ENCODE measurements around the gene PRICKLE3.

The PRICKLE3 gene

GRCh38 chrX:49204709-49205108 lies 18.5 kb upstream of the PRICKLE3 start:
- no peak for DNase-seq

- DNase-seq, result no peak
Measured at GRCh38 chrX:49204017-49204416, 17.8 kb upstream of the PRICKLE3 start.

DNA sequence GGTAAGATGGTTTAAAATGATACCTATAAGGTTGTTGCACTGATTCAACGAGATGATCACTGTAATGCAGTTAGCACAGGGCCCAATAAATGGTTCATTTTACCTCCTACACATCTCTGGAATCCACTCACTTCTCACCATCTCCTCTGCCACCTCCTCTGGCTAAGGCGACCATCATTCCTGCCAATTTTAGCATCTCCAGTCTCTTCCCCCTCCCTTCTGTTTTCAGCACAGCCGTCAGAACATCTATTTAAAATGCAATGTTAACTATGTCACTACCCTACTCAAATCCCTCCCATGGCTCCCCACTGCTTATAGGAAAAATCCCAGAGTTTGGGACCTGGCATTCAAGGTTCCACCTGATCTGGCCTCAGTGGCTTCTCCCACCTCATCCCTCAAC lies 17.4 kb upstream of the PRICKLE3 start:
- DNase-seq, result no peak

DNA sequence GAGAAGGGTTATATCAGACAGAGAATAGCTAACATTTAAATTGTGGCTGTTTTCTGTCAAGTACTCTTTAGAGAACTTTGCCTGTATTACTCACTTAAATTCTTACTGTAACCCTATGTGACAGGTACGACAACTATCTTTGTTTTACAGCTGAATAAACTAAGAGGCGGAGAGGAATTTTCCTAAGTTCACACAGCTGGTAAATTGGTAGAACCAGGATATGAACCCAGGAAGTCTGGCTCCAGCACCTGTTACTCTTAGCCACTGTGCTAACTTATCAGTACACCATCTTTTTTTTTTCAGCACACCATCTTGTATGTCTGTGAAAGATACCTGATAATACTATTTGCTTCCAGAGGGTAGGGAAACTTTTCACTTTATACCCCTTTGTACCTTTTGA lies 15.8 kb upstream of the PRICKLE3 start:
- no peak for DNase-seq

GRCh38 chrX:49199906-49200771 lies 14.0 kb upstream of the PRICKLE3 start, which contains the start of gene SYP:
TSS of gene SYP (minus strand) at chrX:49200193. CDS start at chrX:49200186, 7 bp downstream.
- peak; percentile 87 for DNase-seq

DNA sequence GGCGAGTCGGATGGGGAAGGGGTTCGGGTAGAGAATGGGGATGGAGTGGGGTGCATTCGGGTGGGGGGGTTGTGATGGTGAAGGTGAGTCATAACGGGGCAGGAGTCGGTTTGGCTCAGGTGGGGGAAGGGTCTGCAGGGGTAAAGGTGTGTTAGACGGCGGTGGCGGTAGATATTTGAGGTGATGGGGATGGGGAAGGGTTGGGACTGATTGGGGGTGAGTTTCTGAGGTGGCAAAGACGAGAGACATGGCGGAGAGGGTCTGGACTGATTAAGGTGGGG lies 13.1 kb upstream of the PRICKLE3 start:
- no peak for DNase-seq

GRCh38 chrX:49198540-49199314 lies 12.6 kb upstream of the PRICKLE3 start:
- DNase-seq, result no peak

DNA sequence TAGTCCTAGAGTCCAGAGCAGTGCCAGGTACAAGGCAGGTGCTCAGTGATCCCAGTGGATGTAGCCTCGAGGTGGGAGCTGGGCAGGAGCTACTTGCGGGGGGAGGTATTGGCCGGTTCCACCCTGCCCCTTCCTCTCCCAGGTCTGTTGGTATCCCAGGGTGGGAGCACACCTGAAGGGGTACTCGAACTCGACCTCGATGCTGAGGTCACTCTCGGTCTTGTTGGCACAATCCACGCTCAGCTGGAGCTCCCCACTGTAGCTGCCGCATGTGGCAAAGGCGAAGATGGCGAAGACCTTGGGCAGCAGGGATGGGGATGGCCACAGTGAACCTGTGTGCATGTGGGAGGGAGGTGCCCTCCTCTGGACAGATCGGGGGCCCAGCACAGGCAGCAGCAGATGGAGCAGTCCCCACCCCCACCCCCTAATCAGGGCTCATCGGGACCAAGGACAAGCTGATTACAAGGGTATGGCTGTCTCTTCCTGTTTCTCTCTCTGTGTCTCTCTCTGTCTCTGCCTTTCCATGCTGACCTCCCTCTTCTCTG lies 11.4 kb upstream of the PRICKLE3 start:
- DNase-seq, result no peak

GRCh38 chrX:49193542-49193964 lies 7.4 kb upstream of the PRICKLE3 start:
- DNase-seq, result no peak

DNA sequence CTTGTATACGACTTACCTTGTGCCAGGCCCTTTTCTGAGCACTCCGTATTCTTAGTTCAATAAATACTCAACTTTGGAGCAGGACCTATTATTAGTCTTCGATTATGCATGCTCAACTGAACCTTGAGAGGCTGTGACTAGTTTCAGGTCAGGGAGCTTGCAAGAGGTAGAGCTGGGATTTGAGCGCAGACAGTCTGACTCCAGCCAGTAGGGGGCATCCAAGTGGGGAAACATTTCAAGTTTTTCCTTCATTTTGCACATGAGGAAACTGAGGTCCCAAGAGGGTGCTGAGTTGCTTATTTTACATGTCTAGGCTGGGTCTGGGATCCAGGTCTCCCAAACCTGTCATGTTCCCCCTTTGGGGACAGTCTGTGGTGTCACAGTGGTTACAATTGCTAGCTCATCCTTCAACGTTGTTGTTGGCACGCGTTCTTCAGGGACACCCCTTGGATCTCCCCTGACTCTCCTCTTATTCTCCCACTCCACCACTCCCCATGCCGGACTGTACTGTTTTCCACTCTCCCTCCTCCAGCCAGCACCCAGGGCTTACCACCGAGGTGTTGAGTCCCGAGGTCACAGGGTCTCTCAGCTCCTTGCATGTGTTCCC lies 6.7 kb upstream of the PRICKLE3 start:
- no peak for DNase-seq

DNA sequence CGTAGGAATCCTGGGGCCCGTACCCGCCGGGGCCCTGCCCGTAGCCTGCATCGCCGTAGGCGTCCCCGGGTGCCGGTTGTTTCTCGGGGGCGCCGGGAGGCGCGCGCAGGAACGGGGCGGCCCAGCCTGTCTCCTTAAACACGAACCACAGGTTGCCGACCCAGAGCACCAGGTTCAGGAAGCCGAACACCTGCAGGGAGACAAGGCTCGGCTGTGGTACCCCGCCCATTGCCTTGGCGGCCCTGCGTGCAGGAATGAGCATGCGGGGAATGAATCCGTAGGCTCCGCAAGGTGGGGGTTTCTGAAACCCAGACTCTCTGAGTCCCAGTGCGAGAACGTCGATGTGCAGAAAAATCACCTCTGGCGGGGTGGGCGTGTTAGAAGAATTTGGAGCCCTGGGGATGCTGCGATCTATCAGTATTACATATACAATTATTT lies 5.4 kb upstream of the PRICKLE3 start:
- DNase-seq, result no peak

DNA sequence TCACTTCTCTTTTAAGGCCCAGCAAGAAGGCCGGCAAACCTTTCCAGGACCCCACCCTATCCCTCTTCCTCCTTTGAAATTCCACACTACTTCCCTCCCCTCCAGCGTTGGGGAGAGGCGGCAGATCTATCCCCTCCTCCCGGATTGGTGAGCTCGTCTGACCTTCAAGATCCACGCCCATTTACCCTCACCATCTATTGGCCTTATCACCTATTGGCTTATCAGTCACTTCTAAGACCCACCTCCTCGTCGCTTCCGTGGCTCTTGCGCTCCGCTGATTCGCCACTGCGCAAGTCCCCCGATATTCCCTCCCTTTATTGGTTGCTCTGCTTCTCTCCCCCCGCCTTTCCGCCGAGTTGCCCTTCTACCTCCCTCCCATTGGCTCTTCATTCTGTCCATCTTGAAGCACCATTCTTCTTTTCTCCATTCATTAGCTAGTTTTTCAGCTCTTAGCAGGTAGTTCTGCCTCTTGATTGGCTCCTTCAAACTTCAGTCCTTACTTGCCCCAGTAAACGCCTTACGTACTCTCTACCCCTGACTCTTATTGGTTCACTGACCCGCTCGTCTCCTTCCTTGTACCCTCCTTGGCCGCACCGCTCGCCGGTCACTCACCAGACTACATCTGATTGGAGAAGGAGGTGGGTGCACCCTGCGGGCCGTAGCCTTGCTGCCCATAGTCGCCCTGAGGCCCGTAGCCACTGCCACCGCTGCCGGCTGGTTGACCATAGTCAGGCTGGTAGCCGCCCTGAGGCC lies 4.8 kb upstream of the PRICKLE3 start:
- DNase-seq, result peak; percentile 99

DNA sequence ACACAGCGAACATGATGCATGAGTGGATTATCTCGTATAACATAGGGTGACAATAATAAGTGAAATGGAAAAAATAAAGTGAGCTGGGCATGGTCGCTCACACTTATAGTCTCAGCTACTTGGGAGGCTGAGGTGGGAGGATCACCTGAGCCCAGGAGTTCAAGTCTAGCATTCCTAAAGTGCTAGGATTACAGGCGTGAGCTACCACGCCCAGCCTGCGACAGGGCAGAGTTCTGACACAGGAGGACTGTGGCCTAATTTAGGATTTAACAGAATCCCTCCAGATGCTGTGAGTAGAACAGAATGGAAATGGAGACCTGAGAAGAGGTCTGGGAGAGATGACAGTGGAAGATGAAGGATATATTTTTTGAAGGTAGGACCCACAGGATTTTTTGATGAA lies 3.4 kb upstream of the PRICKLE3 start:
- DNase-seq, result no peak

DNA sequence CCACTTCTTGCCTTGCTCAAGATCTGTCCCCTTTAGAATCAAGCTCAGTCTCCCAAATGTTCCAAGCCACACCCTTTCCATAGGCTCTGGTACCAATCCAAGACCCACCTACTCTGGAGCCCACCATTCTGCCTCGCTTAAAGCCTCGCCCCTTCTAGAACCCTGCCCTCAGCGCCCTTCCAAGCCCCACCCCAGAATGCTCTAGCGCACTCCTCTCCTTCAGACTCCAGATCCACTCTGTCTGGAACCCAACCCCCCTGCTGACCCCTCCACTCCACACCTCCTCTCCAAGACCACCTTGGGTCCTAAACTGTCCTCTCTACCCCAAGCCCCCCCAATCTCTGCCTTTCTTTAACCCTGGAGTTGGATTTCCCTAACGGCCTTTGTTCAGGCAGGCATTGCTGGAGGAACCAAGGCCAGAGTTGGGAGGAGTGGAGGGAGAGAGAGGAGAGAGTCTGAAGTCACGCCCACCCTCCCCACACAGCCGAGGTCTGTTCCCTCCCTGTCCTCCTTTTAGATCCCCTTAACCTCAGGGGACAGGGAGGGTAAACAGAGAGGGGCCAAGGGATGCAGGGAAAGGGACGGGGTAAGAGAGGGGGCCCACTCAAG lies 2.4 kb upstream of the PRICKLE3 start:
- no peak for DNase-seq

GRCh38 chrX:49187526-49187925 lies 1.4 kb upstream of the PRICKLE3 start:
- DNase-seq, result no peak

GRCh38 chrX:49187028-49187394 lies 838 bp upstream of the PRICKLE3 start:
- DNase-seq, result no peak

- DNase-seq, result peak; percentile 91
Measured at GRCh38 chrX:49184294-49185281, 1.6 kb downstream of the PRICKLE3 start.

DNA sequence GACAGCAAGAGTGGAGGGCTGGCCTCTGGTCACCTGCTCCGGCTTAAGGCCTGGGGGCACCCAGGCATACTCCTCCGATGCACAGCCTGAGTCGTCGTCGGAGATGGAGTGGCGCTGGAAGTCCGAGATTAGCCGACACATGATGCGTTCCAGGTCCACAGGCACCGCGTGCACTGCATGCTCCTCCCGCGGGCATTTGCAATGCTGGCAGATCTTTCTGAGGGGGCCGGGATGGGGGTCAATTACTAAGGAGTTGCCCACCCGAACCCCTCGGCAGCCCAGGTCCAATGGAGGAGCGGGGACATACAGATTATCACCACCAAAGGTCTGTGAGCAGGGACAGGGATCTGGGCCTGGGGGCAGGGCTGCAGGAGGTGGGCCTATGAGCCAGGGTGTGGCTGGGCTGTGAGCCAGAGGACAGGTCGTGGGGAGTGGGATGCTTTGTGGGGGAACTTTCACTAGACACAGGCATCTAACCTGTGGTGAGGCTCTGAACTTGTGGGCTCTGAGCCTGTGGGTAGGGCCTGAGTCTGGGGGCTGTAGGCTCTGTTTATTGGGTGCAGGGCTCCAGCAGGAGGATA lies 2.4 kb downstream of the PRICKLE3 start:
- no peak for DNase-seq

DNA sequence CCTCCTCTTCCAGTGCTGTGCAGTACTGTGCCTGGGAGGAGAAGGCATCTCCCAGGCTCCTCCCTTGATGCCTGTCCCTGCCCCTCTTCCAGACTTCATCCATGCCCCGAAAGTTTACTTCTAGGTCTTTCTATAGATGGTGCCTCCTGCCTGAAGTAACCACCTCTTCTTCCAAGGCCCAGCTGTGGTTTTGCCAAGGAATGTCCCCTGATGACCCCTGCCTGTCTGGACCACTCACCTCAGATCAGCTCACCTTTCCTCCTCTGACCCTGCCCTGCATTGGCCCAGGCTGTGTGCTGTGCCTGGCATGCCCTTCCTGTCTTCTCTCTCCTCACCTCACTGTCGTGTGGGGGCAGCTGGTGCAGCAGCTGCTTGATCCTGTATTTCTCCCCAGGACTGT lies 6.8 kb downstream of the PRICKLE3 start:
- DNase-seq, result no peak

GRCh38 chrX:49178537-49178936 lies 7.6 kb downstream of the PRICKLE3 start:
- DNase-seq, result no peak
